Measurements from ENCODE around the gene NPHP4. TPM values are rescaled to one million over a fixed set of nuclear protein-coding genes. Genes with fewer than 3 reads are reported as not detected.

The NPHP4 gene
- polyA plus RNA-seq, 2 of the 4 experiments (the other 2 are of a cell fraction): 2.9 to 5.1 TPM

- ChIA-PET POLR2A (no interaction called here), CTCF (no interaction called here)
- no peak overlapping the region for H3K27ac ChIP-seq
- FAIRE-seq (no peak), DNase-seq (ENCODE audit: low read depth in 1 of 2, low spot score in 1 of 2) (no peak), ATAC-seq (no peak)
- WGBS (ENCODE audit: missing lambda C conversion rate): 85% methylated on average over 10 of the region's 16 CpGs
- no peak overlapping the region for H3K4me3 ChIP-seq
- TF ChIP-seq CEBPB (IDR thresholded peaks at IDR 0.05): no peak
- no peak for TF ChIP-seq CHD2 (IDR thresholded peaks at IDR 0.05; ENCODE audit: low read length, partially characterized antibody)
- no peak for TF ChIP-seq NFE2L2 (conservative IDR thresholded peaks at IDR 0.05; ENCODE audit: low read length)
- H3K4me1 ChIP-seq: peaks cover 6% of the 10 kb centered on the region; the same call in 1 of the 3 replicates
- no peaks in the 10 kb centered on the region for H3K9me3 ChIP-seq
- no peak overlapping the region for H3K4me2 ChIP-seq
Measured at GRCh38 chr1:5996641-5997270, 4.5 kb upstream of the NPHP4 start.

- TF ChIP-seq FOSL2 (IDR thresholded peaks at IDR 0.05): no peak
- no peak for TF ChIP-seq FOSL2 (CRISPR knock-in tag; IDR thresholded peaks at IDR 0.05)
- TF ChIP-seq NPAS2 (CRISPR knock-in tag; IDR thresholded peaks at IDR 0.05; ENCODE audit: borderline replicate concordance): no peak
- TF ChIP-seq HDAC2 (IDR thresholded peaks at IDR 0.05): no peak
- H3K4me2 ChIP-seq: no peak overlapping the region
- H3K27ac ChIP-seq: no peak overlapping the region
- POLR2A ChIA-PET: no interaction called here
- H3K9me3 ChIP-seq: no peaks in the 10 kb centered on the region
- DNase-seq (ENCODE audit: low read depth in 1 of 2, low spot score in 1 of 2): no peak
- CTCF ChIA-PET: no interaction called here
- 88% methylated on average over 13 of the region's 17 CpGs for WGBS (ENCODE audit: missing lambda C conversion rate)
- no peak for ATAC-seq
- peaks cover 6% of the 10 kb centered on the region; the same call in 1 of the 3 replicates for H3K4me1 ChIP-seq
- no peak for FAIRE-seq
- no peak overlapping the region for H3K4me3 ChIP-seq
Measured at GRCh38 chr1:5995871-5996630, 3.8 kb upstream of the NPHP4 start.

GRCh38 chr1:5994713-5995621 lies 2.7 kb upstream of the NPHP4 start:
- no peak for TF ChIP-seq CTCF (IDR thresholded peaks at IDR 0.05)
- TF ChIP-seq RAD21 (conservative IDR thresholded peaks at IDR 0.05 in 1 of 2, IDR thresholded peaks at IDR 0.05 in 1 of 2): no peak
- no peak for TF ChIP-seq SREBF2 (IDR thresholded peaks at IDR 0.05)
- TF ChIP-seq FOXS1 (CRISPR knock-in tag; IDR thresholded peaks at IDR 0.05): no peak
- no peak for TF ChIP-seq FOSB (CRISPR knock-in tag; IDR thresholded peaks at IDR 0.05)
- no peak for TF ChIP-seq CBX8 (IDR thresholded peaks at IDR 0.05)
- TF ChIP-seq HOXB13 (CRISPR knock-in tag; IDR thresholded peaks at IDR 0.05; ENCODE audit: low read depth): no peak
- TF ChIP-seq EP300 (IDR thresholded peaks at IDR 0.05): no peak
- no peaks in the 10 kb centered on the region for H3K9me3 ChIP-seq
- ChIA-PET POLR2A (no interaction called here), CTCF (no interaction called here)
- H3K4me3 ChIP-seq: no peak overlapping the region
- FAIRE-seq: no peak
- H3K27ac ChIP-seq: no peak overlapping the region
- peaks cover 6% of the 10 kb centered on the region; the same call in 1 of the 3 replicates for H3K4me1 ChIP-seq
- H3K4me2 ChIP-seq: no peak overlapping the region
- DNase-seq (ENCODE audit: low read depth in 1 of 2, low spot score in 1 of 2): no peak
- WGBS (ENCODE audit: missing lambda C conversion rate): 94% methylated on average over 16 of the region's 29 CpGs
- ATAC-seq: no peak
